HG02571 (cell line): Measurements from ENCODE around the gene ACSS2.

Experiments used
- ATAC-seq: cut with Tn5 transposase; IDR thresholded peaks from one replicate; pipeline ENCODE4 v1.9.1; 2021; ENCODE audit warnings: mild to moderate bottlenecking, moderate library complexity; ENCODE audit not compliant: unreplicated experiment

ACSS2 gene

GRCh38 chr20:34945315-34946077 lies 69.1 kb downstream of the ACSS2 start:
- ATAC-seq, result no peak

GRCh38 chr20:34946661-34947060 lies 70.2 kb downstream of the ACSS2 start:
- no peak for ATAC-seq

GRCh38 chr20:34947336-34947735 lies 70.9 kb downstream of the ACSS2 start:
- no peak for ATAC-seq

- no peak for ATAC-seq
Measured at GRCh38 chr20:34948030-34948429, 71.6 kb downstream of the ACSS2 start.

GRCh38 chr20:34949120-34949519 lies 72.7 kb downstream of the ACSS2 start:
- ATAC-seq, result no peak

GRCh38 chr20:34951252-34951651 lies 74.8 kb downstream of the ACSS2 start:
- ATAC-seq, result no peak

- no peak for ATAC-seq
Measured at GRCh38 chr20:34951652-34952051, 75.2 kb downstream of the ACSS2 start.

- no peak for ATAC-seq
Measured at GRCh38 chr20:34952671-34953070, 76.3 kb downstream of the ACSS2 start.

GRCh38 chr20:34953960-34954359 lies 77.5 kb downstream of the ACSS2 start:
- no peak for ATAC-seq

GRCh38 chr20:34954904-34955230 lies 78.5 kb downstream of the ACSS2 start:
- ATAC-seq, result no peak

GRCh38 chr20:34955231-34956040 lies 79.0 kb downstream of the ACSS2 start, which contains the start of the genes GSS and MYH7B:
GSS (minus strand) TSS chr20:34955806; CDS start chr20:34951852, 3,954 bp downstream.
MYH7B (plus strand) TSS chr20:34955868; CDS start chr20:34978006, 22,138 bp downstream.
- peak; percentile 86 for ATAC-seq

GRCh38 chr20:34956041-34956458 lies 79.6 kb downstream of the ACSS2 start:
- ATAC-seq, result no peak

GRCh38 chr20:34956751-34957472 lies 80.5 kb downstream of the ACSS2 start:
- ATAC-seq, result no peak

GRCh38 chr20:34964486-34964885 lies 88.1 kb downstream of the ACSS2 start:
- no peak for ATAC-seq

- no peak for ATAC-seq
Measured at GRCh38 chr20:34965051-34965450, 88.6 kb downstream of the ACSS2 start.

- ATAC-seq, result no peak
Measured at GRCh38 chr20:34967421-34967820, 91.0 kb downstream of the ACSS2 start.

- ATAC-seq, result no peak
Measured at GRCh38 chr20:34968042-34968775, 91.8 kb downstream of the ACSS2 start.

- ATAC-seq, result no peak
Measured at GRCh38 chr20:34970193-34970840, 93.9 kb downstream of the ACSS2 start.

- no peak for ATAC-seq
Measured at GRCh38 chr20:34970846-34971560, 94.6 kb downstream of the ACSS2 start.
